Cardiac muscle cell (in vitro differentiated cells and primary cell): ENCODE measurements around the gene SATB2. TPM values are rescaled to one million over a fixed set of nuclear protein-coding genes. Genes with fewer than 3 reads are reported as not detected.

Source experiments
- DNase-seq, 2 donors: peaks; one replicate each; pipeline versions ENCODE4 v3.0.0 to v3.0.0-alpha.2; 2010 to 2017; ENCODE audit warnings: low read depth in 1 of 2, low spot score in 1 of 2
- H3K27ac ChIP-seq: fragments of 200-600 bp; sonication (generic); 2 replicates; pipeline ENCODE4 v1.5.1; 2016
- H3K27me3 ChIP-seq: fragments of 200-600 bp; sonication (generic); 2 replicates; pipeline ENCODE4 v1.6.0; 2016; ENCODE audit warnings: control low read depth
- H3K36me3 ChIP-seq: fragments of 200-600 bp; sonication (generic); 2 replicates; pipeline ENCODE4 v1.5.1; 2016; ENCODE audit warnings: control low read depth
- H3K4me1 ChIP-seq: fragments of 200-600 bp; sonication (generic); 2 replicates; pipeline ENCODE4 v1.8.1; 2017; ENCODE audit warnings: low read depth, mild to moderate bottlenecking, mixed run types
- H3K4me3 ChIP-seq: fragments of 200-600 bp; sonication (generic); 2 replicates; pipeline ENCODE4 v1.5.1; 2016; ENCODE audit warnings: mild to moderate bottlenecking
- H3K9me3 ChIP-seq: fragments of 200-600 bp; sonication (generic); 2 replicates; pipeline ENCODE4 v1.5.1; 2017; ENCODE audit warnings: low read depth, mild to moderate bottlenecking, control low read depth
- polyA plus RNA-seq: library from polyadenylated mRNA; unstranded; fragments of >200 nt; fragmentation: Nextera tagmentation; extraction: Ambion mirVana; gene quantifications from 2 replicates; pipeline ENCODE4 v1.2.1, GENCODE V29; 2016
- total RNA-seq: library from RNA; depleted of rRNA; stranded (reverse); fragments of >200 nt; gene quantifications from 2 replicates; pipeline ENCODE4 v1.2.3, GENCODE V29; 2016
- TF ChIP-seq, protein P1 (sequence below): IDR thresholded peaks from 2 replicates; pipeline ENCODE4 v1.5.1; 2012; ENCODE audit warnings: low read depth, mild to moderate bottlenecking, low read length

SATB2 gene
- total and polyA plus RNA-seq, 2 experiments from 2014 or later: 1.0 to 1.4 TPM

DNA sequence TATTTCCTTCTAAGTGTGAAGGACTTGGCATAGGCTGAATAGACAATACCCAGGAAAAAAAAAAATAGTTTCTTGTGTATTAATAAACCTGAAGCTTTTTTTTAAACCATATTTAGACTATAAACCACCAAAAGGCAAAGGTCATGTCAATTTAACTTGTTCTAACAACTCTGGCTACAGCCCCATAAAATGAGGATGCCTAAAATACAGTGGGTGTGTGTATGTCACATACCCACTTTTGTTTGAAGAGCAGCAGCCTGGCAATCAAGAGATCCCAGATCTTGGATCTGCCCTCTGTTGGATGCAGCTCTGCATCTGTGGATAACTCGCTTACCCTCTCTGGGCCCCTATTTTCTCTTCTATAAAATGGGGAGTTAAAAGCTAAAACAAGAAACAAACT, 65.4 kb downstream of the SATB2 start:
- Histone ChIP-seq H3K27ac (no peak overlapping the region), H3K36me3 (no peaks in the 10 kb centered on the region)
- TF ChIP-seq, protein P1, sequence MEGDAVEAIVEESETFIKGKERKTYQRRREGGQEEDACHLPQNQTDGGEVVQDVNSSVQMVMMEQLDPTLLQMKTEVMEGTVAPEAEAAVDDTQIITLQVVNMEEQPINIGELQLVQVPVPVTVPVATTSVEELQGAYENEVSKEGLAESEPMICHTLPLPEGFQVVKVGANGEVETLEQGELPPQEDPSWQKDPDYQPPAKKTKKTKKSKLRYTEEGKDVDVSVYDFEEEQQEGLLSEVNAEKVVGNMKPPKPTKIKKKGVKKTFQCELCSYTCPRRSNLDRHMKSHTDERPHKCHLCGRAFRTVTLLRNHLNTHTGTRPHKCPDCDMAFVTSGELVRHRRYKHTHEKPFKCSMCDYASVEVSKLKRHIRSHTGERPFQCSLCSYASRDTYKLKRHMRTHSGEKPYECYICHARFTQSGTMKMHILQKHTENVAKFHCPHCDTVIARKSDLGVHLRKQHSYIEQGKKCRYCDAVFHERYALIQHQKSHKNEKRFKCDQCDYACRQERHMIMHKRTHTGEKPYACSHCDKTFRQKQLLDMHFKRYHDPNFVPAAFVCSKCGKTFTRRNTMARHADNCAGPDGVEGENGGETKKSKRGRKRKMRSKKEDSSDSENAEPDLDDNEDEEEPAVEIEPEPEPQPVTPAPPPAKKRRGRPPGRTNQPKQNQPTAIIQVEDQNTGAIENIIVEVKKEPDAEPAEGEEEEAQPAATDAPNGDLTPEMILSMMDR: no peak

DNA sequence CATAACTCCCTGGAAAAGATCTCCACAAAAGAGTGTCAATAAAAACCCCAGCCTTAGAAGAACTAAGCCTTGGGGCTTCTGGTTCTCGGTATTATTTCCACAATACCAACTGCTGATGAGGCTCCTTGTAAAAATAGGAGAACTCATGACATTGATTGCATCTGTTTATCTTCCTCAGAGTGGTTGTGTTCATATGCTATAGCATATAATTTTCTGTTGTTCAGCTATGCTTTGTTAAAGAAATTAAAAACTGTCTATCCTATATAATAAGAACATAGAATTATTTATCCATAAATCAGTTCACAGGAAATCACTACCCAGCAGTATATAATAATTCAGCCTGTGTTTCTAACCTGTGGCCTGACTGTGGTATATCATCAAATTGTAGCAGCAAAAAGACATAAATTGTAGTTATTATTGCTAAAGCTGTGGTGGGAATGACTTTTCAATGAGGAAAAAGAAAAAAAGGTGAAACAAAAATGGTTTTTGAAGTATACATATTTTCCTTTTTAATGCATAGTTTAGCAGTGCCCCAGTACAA, 68.9 kb downstream of the SATB2 start:
- H3K9me3 ChIP-seq: no peaks in the 10 kb centered on the region
- H3K4me3 ChIP-seq: no peak overlapping the region
- no peak overlapping the region for H3K27ac ChIP-seq
- no peaks in the 10 kb centered on the region for H3K27me3 ChIP-seq
- no peaks in the 10 kb centered on the region for H3K4me1 ChIP-seq
- DNase-seq: no peak
- H3K36me3 ChIP-seq: no peaks in the 10 kb centered on the region
- TF ChIP-seq, protein P1: no peak

More for the DNA sequence above, 65.4 kb downstream of the SATB2 start:
- DNase-seq: no peak
- no peaks in the 10 kb centered on the region for H3K27me3 ChIP-seq
- no peaks in the 10 kb centered on the region for H3K4me1 ChIP-seq
- H3K9me3 ChIP-seq: no peaks in the 10 kb centered on the region
- H3K4me3 ChIP-seq: no peak overlapping the region

DNA sequence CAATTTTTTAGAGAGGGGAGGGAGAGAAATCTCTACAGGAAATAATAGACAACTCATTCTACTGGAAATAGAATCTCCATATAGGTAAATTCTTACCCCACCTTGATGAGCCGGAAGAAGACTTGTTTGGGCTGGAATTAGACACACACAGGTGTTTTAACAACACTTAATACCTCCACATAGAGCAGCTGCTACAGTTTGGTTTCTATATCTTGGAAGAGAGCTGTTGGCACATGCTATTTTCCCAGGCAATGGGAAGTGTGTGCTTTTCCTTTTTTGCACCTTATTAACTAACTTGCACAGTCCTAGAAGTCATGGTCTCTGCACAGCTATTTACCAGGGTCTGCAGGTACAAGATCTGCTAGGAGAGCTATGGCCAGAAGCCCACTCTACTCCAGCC, 73.7 kb downstream of the SATB2 start:
- no peaks in the 10 kb centered on the region for H3K27me3 ChIP-seq
- no peaks in the 10 kb centered on the region for H3K4me1 ChIP-seq
- DNase-seq: no peak
- no peaks in the 10 kb centered on the region for H3K36me3 ChIP-seq
- no peak overlapping the region for H3K4me3 ChIP-seq
- TF ChIP-seq, protein P1: no peak
- no peak overlapping the region for H3K27ac ChIP-seq
- no peaks in the 10 kb centered on the region for H3K9me3 ChIP-seq

DNA sequence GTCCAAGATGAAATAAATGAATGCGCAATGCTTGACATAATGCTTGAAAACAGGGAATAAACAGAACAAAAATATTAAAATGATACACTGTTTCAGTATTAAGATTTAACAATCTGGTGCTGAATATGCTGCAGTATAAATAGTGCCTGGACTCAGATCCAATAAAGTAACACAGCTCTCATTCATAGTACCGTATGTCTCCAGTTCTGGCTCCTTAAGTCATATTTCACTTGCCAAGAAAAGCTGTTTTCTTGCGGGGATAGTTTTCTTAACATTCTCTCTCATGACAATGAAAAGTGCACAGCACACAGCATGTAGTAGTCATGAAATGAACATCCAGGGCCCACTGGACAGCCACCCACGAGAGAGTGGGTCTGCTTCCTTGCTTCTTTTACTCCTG, 74.7 kb downstream of the SATB2 start:
- Histone ChIP-seq H3K36me3 (no peaks in the 10 kb centered on the region), H3K4me1 (no peaks in the 10 kb centered on the region), H3K9me3 (no peaks in the 10 kb centered on the region), H3K27ac (no peak overlapping the region), H3K4me3 (no peak overlapping the region), H3K27me3 (no peaks in the 10 kb centered on the region)
- no peak for DNase-seq
- TF ChIP-seq, protein P1: no peak

DNA sequence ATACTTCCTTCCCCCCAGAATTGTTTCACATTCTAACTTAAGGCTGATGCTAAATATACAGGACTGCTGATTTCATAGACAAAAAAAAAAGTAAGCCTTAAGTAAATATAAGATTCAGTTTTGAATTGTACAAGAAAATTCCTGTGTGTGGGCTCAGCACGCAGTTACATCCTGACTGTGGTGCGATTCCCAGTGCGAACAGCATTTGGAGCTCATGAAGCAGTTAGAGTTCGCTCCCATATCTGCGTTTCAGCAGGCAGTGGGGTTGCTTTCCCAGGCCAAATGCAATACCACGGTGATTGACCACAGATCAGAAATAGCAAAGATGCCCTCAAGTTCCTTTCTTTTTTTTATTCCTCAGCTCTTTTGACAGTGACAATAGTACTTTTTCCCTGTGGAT, 75.6 kb downstream of the SATB2 start:
- peak in 1 of 2 donors; percentile 4 for DNase-seq
- Histone ChIP-seq H3K4me3 (no peak overlapping the region), H3K9me3 (no peaks in the 10 kb centered on the region), H3K36me3 (no peaks in the 10 kb centered on the region), H3K27me3 (no peaks in the 10 kb centered on the region), H3K27ac (no peak overlapping the region), H3K4me1 (no peaks in the 10 kb centered on the region)
- TF ChIP-seq, protein P1: no peak
